NOMO-1 treated with dmso at 0.1 percent for 144 hours (cell line): ENCODE data around the gene DEXI.
A peak's percentile ranks its signal among the peaks of the same experiment; 100 is the strongest.

Source experiments
- DNase-seq: peaks from one replicate; lab custom pipeline; 2025; ENCODE audit not compliant: unreplicated experiment; lab: John Stamatoyannopoulos, UW

The DEXI gene

DNA sequence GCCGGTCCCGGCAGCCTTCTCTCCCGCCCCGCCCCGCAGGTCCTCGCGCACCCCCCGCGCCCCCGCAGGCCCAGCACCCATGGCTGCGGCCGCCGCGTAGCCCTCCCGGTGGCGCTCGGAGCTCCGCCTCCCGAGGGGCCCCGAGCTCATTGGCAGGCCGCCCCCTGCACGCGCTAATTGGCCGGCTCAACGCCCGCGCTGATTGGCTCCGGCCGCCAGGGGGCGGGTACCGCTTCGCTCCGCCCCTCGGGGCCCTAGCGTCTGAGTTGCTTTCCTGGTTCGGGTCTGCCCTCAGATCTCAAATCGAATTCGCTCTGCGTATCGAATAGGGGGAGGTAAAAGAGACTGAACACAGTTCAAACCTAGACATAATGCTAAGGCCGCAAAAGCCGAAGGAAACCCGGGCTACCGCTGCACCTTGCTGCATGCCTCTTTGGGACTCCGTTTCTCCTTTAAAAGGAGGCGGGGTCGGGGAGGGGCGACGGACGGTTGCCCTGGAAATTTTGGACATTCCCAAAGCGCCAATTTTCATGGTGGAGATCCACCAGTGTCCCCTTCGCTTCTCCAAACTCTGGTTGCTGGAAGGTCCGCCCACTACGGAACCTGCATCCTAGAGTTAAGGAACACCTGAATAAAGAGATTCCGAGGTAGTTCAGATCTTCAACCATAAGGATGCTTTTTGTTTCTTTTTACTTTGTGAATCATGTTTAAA is at the start of gene DEXI:
Gene DEXI, minus strand, starts transcription at position 117 of the 712 bp plus-strand sequence. CDS start 463 bp downstream, outside the sequence.
- DNase-seq: peak; percentile 89

DNA sequence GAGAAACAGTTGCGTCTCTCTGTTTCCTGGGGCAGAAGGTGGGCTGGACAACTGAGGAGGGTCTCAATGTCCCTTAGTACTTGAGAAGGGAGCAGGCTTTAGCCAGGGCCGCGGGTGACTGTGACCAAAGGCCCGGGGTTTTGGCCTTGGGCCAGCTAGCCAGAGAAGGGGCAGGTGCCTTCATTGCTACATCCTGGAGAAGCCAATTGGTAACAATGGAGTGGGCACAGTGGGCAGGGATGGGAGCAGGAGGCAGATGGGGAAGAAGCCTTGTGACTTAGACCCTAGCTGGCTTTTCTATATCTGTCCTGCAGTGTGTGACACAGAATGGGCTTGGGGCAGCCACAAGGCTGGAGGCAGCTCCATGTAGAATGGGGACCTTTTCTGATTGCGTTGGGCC is 48.1 kb upstream of the DEXI start:
- no peak for DNase-seq

DNA sequence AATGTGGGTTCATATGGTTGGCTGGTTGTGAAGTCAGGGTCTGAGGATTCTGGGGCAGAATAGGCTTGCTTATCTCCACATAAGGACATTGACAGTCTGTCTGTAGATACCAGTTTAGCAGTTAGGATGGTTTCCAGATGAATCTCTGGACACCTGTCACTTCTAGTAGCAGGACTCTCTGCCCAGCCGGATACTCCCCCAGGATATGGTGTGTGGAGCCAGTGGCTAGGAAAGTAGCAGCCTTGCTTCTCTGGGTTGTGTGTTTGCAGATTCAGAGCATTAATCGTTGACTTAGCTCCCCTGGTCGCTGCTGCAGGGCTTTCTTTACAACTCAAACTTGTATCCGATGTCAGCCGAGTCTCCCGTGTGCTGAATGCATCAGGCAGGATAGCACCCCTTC is 47.3 kb upstream of the DEXI start:
- DNase-seq: no peak

DNA sequence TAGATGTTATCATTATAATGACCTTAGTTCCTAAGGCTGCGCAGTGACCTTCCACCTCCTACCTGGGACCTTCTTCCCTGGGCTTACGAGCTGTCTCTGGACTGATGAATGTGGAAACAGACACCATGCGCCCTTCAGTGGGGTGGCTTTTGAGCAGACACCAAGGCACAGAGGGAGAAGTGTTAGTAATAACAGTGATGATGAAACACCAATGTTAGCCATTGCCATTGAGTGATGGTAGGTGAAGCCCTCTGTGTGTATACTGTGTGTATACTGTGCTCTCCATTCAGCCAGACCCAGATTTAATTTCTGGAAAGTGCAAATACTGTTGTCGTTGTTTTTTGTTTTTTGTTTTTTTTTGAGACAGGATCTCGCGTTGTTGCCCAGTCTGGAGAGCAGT is 46.6 kb upstream of the DEXI start:
- DNase-seq: no peak

DNA sequence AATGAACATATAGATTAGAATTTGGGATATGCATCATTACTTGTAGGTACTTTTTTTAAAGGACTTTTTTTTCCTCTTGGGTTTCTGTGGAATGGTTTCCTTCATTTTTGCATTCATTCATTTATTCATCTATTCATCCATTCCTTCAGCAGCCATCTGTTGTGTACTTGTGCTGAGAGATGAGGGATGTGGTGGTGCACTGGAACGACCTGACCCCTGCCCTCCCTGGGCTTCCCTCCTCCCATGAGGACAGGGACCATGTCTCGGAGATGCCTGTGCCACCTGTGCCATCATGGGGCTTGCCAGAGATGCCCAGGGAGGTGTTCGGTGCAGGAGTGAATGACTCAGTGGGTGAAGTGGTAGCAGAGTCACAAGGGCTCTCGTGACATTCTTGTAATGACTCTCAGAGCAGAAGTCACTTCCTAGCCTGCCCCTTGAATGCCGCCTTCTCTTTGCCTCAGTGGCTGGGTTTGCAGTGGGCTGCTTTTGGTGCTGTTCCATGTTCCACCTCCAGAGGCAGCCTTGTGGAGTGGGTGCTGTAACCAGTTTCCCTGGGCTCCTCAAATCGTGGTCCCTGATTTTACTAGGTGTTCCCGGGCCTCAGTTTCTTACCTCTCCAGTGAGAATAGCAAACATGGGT is 46.0 kb upstream of the DEXI start:
- no peak for DNase-seq

DNA sequence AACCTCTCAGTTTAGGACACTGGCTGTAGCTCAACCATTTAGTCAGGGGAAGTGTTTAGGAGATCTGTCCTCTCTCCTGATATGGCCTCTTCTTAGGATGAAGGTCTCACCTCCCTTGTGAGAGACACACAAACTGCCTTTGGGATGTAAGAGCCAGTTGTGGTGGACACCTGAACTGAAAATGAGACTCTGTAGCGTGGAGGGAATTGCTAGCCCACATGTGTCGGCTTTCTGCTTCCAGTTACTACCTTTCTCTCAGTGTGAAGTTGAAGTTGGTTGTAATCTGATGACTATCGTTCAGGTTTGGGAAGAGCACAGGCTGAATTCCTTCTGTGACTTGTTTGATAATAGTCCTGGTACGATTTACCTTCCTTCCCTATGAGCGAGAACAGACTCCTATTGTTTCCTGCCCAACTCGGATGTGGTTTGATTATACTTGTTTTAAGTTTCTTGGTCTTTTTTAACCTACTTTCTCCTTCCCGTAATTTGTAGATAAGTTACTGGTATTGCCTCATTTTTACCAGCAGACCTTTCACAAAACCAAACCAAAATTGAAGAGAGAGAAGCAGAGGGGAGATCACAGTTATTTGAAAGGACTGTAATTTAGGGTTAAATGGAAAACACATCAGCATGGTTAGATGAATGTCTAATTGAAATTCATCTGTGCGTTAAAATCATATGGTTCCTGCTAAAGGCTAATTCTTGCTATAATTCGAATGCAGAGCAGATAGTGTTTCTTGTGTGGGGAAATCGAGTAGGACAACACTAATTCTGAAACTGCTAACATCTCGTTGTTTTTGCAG is 45.3 kb upstream of the DEXI start:
- no peak for DNase-seq

DNA sequence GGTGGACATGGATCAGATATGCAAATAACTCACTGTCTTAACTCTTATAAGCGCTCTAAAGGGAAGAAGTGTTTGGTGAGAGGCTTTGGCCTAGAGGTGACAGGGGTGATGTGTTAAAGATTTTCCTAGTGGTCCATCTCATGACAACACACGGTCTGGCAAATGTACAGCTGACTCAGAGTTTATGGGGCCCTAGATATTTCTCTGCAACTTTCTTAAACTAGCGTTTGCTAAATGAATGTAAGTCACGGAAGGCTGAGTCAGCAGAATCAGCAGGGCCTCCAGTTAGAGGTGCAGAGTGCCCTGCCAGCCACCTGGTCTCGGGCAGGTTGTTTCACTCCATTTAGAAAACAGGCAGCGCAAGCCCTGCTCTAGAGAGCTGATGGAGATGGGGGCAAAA is 42.2 kb upstream of the DEXI start:
- no peak for DNase-seq

DNA sequence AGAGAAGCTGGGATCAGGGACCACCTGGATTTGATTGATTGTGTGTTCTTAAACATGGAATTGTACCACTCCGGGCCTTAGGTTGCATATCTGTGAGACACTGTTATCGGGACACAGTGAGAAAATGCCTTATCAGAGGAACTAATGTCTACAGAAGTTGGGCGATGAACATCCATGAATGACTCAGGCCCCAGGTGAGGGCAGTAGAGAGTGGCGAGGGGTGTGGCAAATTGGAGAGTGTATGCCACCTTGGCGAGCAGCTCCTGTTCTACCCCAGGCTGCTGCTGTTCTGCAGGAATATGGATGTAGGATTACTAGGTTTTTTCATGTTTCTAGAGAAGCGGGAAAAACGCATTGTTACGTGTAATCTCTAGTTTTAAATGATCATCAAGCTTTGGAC is 40.9 kb upstream of the DEXI start:
- no peak for DNase-seq

DNA sequence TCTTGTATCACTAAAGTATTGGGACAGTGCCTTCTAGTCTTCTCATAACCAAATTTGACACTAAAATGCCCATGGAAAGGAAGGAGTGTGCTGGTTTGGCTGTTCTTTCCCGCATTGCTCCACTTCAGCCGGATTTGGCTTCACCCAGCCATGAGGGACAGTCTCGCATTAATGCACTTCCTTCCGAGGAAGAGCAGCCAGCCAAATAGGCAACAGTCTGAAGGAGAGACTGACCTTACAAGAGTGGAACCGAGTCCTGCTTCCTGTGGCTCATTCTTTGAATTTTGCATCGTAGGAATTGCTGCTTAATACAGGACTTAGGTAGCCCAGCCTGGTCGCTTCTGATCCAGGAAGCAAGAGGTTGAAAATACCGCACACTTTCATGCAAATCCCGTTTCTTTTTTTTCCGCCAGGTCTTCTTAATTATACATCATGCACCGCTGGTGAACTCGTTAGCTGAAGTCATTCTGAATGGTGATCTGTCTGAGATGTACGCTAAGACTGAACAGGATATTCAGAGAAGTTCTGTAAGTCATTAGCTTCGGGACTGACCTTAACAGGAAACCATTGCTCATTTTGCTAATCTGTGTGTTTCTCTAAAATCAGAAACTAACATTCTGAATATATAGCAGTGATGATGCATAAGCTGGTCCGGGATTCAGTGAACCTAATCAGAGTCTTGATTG is 40.3 kb upstream of the DEXI start:
- no peak for DNase-seq

DNA sequence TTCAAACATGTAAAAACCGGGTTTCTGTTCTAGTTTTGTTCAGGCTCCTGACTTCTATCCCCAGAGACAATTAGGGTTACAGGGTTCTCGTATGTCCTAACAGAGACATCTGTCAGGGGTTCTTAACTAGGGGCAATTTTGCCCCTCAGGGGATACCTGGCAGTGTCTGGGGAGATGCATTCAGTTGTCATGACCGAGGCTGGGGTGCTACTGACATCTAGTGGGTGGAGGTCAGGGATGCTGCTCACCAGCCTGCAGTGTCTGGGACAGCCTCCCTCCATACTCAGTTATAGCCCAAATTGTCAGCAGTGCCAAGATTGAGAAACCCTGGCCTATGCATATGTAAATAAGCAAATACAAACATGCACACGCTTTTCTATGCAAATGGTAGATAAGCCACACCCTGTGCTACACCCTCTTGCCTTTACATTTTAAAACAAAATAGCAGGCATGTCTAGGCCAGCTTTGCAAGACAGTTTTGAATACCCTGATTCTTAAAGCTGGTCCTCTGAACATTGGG is 39.5 kb upstream of the DEXI start:
- DNase-seq: no peak

DNA sequence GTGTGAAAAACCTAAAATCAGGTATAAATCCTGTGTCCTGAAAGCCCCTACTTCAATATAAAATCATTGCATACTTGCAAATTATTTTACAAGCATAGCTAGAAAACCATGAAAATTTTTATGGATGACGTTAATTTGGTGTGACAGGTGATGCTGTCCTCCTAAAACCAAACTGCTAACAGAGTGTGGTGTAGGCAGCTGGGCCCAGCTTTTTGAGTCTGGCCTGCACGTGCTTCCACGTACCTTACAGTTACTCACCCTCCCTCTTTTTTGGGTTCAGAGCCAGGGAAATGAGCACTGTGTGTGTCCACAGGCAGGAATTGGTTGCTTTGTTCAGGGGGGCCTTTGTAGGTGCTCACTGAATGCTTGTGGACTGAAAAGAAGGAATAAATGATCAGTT is 38.5 kb upstream of the DEXI start:
- DNase-seq: no peak

DNA sequence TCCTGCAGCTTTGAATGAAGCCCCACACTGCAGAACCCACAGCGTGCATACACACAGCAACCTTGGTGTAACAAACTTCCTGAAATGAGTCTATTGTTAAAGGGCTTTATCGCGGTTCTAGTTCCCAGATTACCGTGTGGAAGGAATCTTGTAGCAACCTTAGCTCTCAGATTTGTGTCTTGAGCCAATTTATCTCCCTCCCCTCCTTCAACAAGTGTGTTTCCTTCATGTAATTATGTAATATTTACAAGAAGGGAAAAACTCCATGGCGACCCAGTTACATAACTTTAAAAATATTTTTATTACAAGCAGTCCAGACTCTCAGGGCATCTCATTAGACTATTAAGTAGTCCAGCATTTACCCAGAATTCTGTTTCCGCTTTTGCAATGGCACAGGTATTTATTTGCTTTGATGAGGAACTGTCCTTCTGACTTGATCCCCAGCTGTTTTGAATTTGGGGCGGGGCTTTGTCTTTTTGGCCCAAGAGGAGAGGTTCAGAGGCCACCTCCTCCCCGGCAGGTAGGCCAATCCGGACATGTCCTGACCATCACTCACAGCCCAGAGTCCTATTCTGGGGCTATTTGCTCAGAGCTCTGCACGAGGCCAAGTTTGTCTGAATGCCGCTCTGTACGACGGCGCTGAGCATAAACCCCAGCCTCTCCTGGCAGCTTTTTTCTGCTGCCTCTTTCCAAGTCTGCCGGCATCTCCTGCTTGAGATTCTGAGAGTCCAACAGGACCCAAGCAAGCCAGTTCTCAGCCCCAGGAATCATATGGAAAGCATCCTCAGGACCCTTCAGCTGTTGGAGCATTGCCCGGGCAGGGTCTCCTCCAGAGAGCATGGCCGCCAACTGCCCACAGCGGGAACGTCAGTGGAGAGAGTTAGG is 37.7 kb upstream of the DEXI start:
- no peak for DNase-seq

DNA sequence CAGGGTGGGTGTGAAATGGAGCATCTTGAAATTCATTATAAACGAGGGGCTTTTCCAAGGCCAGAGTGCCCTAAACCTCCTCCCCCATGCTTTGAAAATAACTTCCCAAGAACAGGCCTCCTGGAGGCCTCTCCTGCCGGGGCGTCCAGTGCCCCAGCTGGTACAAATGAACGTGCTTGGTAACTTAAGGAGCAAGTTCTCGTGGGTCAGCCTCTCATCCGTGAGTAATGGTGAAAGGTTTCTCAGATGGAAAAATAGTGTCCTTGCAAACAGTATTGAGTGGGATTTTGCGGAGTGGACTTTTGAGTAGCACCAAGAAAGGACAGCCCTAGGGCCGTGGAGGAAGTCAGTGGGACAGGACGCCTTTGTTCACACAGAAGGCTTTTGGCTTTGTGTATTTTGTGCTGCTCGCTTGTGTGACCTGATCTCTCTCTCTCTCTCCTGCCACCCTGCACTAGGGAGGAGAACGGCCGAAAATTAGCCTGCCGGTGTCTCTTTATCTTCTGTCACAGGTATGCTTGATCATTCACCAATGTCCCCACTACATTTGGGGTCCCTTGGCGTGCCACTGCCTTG is 36.7 kb upstream of the DEXI start:
- DNase-seq: no peak

DNA sequence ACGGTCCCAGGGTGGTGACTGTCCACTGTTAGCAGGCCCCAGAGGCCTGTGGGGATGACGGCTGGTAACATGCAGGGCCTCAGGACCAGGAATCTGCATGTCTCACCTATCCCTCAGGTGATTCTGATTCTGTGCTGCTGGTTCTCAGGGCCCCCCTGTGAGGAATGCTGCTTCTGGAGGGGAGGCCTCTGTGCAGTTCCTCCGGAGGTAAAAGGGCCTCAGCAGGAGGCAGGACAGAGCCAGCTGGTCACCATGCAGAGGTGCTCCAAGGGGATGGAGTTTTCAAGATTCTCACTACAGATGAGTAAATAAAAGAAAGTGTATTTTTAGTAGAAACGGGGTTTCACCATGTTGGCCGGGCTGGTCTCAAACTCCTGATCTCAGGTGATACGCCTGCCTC is 35.9 kb upstream of the DEXI start:
- DNase-seq: no peak

DNA sequence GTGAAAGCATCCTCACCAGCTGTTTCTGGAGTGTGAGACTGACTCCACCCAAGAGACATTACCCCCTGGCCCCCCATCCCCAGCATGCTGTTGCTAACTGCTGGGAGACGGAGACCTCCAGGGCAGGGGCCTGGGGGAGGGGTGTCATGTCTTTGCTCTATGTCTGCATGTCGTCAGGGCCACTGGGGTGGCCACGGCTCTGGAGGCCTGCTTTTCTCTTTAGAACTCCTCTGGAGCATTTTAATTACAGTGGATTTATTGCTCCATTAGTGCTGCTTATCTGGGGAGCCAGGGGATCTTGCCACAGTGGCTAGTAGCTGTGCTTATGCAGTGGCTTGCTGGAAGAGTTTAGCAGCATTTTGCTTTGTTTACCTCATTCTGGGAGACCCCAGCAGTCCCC is 34.4 kb upstream of the DEXI start:
- no peak for DNase-seq

DNA sequence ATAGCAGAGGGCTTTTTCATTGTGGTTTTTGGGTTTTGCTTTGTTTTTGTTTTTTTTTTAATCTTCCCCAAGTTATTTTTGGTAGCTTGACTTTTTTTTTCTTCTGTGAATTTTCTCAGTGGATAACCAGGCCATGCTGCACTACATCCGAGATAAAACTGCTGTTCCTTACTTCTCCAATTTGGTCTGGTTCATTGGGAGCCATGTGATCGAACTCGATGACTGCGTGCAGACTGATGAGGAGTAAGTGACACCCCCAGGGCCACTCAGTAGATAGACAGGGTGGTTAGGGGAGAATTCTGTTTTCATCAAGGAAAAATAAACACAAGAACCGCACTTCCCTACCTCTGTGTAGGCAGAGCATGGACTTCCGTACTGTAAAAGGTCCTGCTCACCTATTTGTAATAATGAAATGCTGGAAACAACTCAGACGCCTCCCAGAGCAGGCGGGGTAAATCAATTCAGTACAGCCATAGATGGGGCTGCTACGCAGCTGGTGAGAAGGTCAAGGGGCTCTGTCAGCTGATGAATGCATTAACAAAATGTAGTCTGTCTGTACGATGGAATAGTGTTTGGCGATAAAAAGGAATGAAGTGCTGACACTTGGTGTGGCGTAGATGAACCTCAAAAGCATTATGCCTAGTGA is 30.7 kb upstream of the DEXI start:
- no peak for DNase-seq

DNA sequence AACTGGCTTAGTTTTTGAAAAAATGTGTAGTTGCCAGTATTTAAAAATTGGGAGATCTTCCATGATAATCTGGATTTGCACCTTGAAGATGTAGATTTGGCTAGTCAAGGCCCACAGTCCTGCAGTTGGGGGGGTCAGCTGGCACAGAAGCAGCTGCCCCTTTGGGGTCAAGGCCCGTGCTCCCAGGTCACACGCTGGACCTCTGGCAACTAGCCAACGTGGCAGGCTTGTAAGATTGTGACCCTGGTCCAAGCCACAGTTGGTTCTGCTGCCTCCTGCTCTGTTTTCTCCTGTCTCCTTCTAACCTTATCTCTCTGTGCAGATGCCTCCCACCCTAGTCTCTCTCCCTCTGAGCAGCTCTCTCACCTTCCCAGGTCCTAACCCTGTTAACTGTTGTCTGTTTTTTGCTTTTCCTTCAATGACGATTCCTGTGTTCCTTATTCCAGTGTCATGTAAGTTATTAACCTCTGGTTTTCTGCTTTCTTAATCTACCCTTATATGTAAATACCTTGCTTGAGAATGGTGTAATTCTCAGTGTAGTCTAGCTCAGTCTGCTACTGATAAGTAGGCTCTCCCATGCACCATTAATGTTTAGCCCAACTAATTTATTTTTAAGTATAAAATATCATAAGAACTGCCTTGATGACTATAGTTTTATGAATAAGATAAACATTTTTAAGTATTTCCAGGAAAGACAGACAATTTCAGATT is 30.0 kb upstream of the DEXI start:
- no peak for DNase-seq

DNA sequence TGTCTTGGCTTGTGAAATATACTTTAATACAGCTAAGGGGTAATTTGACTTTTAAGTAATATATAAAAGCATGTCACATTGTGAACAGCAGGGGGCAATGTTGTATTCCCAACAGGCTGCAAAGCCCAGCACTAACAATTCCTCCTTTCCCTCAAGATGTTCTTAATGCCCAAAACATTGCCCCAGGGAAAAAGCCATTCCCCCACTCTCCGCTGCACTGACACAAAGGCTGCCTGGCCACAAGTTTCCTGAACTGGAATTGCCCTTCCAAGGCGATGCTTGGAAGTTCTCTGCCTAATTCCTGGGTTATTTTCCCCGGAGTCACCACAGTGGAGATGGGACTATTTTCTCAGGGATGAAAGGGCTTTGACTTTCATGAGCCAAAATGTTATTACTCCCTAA is 29.3 kb upstream of the DEXI start:
- DNase-seq: no peak

DNA sequence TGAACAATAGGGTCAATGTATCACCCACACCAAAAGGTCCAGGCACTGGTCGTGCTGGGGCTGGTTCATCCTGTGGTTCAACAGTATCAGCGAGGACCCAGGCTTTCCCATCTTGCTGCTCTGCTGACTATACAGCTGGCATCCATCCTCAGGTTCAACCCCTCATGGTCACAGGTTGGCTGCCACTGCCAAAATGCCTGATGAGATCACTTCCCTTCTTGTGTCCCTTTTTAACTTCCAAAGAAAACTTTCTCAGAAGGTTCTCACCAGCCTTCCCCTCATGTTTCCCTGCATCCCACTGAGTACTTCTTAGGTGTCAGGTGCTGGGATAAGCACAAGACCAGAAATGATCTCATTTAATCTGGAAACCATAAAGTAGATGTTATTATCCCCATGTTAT is 27.8 kb upstream of the DEXI start:
- no peak for DNase-seq
